HEK293 (cell line): Measurements from ENCODE around the gene ARHGEF37.
A peak's percentile ranks its signal among the peaks of the same experiment; 100 is the strongest.

ENCODE experiments used
- CTCF ChIA-PET: fragments of 350-600 bp; formaldehyde crosslinking; extraction: SDS; loops from one replicate; lab custom pipeline; 2021; ENCODE audit warnings: antibody characterized with exemption; lab: Yijun Ruan, JAX
- POLR2A ChIA-PET: fragments of 300-600 bp; formaldehyde crosslinking; extraction: SDS; loops from one replicate; lab custom pipeline; 2020; ENCODE audit warnings: antibody characterized with exemption, inconsistent platforms; lab: Yijun Ruan, JAX
- H3K27ac ChIP-seq: fragments of 200-500 bp; sonication (Bioruptor generic); 2 replicates; pipeline ENCODE4 v1.5.1; 2014; ENCODE audit warnings: low read depth, low read length, control low read depth, inconsistent platforms; ENCODE audit errors: extremely low read depth
- H3K36me3 ChIP-seq, 2 experiments: fragments of 200-500 bp in 1 of 2; sonication (Bioruptor generic) in 1 of 2; 1 replicate in 1 of 2; 2 replicates in 1 of 2; pipeline ENCODE4 v1.5.1; 2014 to 2017; ENCODE audit warnings: inconsistent platforms in 2 of 2, low read length in 2 of 2; ENCODE audit not compliant: control insufficient read depth in 2 of 2, insufficient read depth in 1 of 2
- H3K4me1 ChIP-seq: fragments of 200-500 bp; sonication (Bioruptor generic); 2 replicates; pipeline ENCODE4 v1.5.1; 2014; ENCODE audit warnings: mild to moderate bottlenecking, low read length, inconsistent platforms; ENCODE audit not compliant: control insufficient read depth, insufficient read depth
- H3K4me3 ChIP-seq: 2 replicates; pipeline ENCODE4 v1.5.1; 2011; ENCODE audit warnings: low read depth, mild to moderate bottlenecking, control low read depth, low read length, moderate library complexity
- H3K9me3 ChIP-seq: fragments of 200-500 bp; sonication (Bioruptor generic); 2 replicates; pipeline ENCODE4 v1.5.1; 2014; ENCODE audit warnings: low read depth, low read length, inconsistent platforms; ENCODE audit not compliant: control insufficient read depth, insufficient read depth
- HIC1 ChIP-seq: fragments of 450-650 bp; formaldehyde crosslinking; IDR thresholded peaks from 2 replicates; pipeline ENCODE4 v1.5.1; 2016; ENCODE audit warnings: missing biosample characterization, missing genetic modification characterization
- HOXA7 ChIP-seq: sonication (generic); formaldehyde crosslinking; IDR thresholded peaks from 2 replicates; pipeline ENCODE4 v1.8.1; 2022; ENCODE audit warnings: missing genetic modification reagents, borderline replicate concordance
- PRDM1 ChIP-seq: fragments of 450-650 bp; formaldehyde crosslinking; IDR thresholded peaks from 2 replicates; pipeline ENCODE4; 2016; ENCODE audit warnings: missing biosample characterization, missing genetic modification characterization
- SP3 ChIP-seq: fragments of 450-650 bp; formaldehyde crosslinking; IDR thresholded peaks from 2 replicates; pipeline ENCODE4 v1.5.1; 2016; ENCODE audit warnings: missing biosample characterization, missing genetic modification characterization
- SP7 ChIP-seq: fragments of 450-650 bp; formaldehyde crosslinking; IDR thresholded peaks from 2 replicates; pipeline ENCODE4 v1.5.1; 2016; ENCODE audit warnings: missing biosample characterization, missing genetic modification characterization
- ZBTB17 ChIP-seq: fragments of 450-650 bp; formaldehyde crosslinking; IDR thresholded peaks from 2 replicates; pipeline ENCODE4 v1.5.1; 2016; ENCODE audit warnings: missing biosample characterization, missing genetic modification characterization
- ZBTB6 ChIP-seq: fragments of 450-650 bp; formaldehyde crosslinking; IDR thresholded peaks from 2 replicates; pipeline ENCODE4 v1.5.1; 2017; ENCODE audit warnings: missing biosample characterization, missing genetic modification characterization
- ZEB2 ChIP-seq: fragments of 450-650 bp; formaldehyde crosslinking; IDR thresholded peaks from 2 replicates; pipeline ENCODE4 v1.5.1; 2016; ENCODE audit warnings: missing biosample characterization, missing genetic modification characterization
- ZNF16 ChIP-seq: fragments of 450-650 bp; formaldehyde crosslinking; IDR thresholded peaks from 2 replicates; pipeline ENCODE4 v1.5.1; 2016; ENCODE audit warnings: low read depth, missing biosample characterization, missing genetic modification characterization
- ZNF335 ChIP-seq: fragments of 450-650 bp; formaldehyde crosslinking; conservative IDR thresholded peaks from 2 replicates; pipeline ENCODE4 v1.5.1; 2016; ENCODE audit warnings: missing biosample characterization, missing genetic modification characterization
- ZNF366 ChIP-seq: fragments of 450-650 bp; formaldehyde crosslinking; conservative IDR thresholded peaks from 2 replicates; pipeline ENCODE4 v1.5.1; 2016; ENCODE audit warnings: missing biosample characterization, missing genetic modification characterization
- ZNF529 ChIP-seq: fragments of 450-650 bp; formaldehyde crosslinking; IDR thresholded peaks from 2 replicates; pipeline ENCODE4 v1.5.1; 2017; ENCODE audit warnings: missing genetic modification characterization, missing biosample characterization; ENCODE audit not compliant: insufficient replicate concordance
- ZNF629 ChIP-seq: fragments of 450-650 bp; formaldehyde crosslinking; IDR thresholded peaks from 2 replicates; pipeline ENCODE4 v1.5.1; 2017; ENCODE audit warnings: missing biosample characterization, missing genetic modification characterization
- ZNF654 ChIP-seq: fragments of 450-650 bp; formaldehyde crosslinking; IDR thresholded peaks from 2 replicates; pipeline ENCODE4 v1.5.1; 2016; ENCODE audit warnings: low read depth, missing biosample characterization, missing genetic modification characterization
- ZNF660 ChIP-seq: fragments of 450-650 bp; IDR thresholded peaks from 2 replicates; pipeline ENCODE4 v1.5.1; 2018; ENCODE audit warnings: missing biosample characterization, mild to moderate bottlenecking, missing genetic modification characterization
- ZNF707 ChIP-seq: fragments of 450-650 bp; formaldehyde crosslinking; IDR thresholded peaks from 2 replicates; pipeline ENCODE4 v1.5.1; 2016; ENCODE audit warnings: missing biosample characterization, missing genetic modification characterization
- ZNF830 ChIP-seq: fragments of 450-650 bp; IDR thresholded peaks from 2 replicates; pipeline ENCODE4 v1.5.0; 2018; ENCODE audit warnings: missing biosample characterization, missing genetic modification characterization, low read depth, mild to moderate bottlenecking, moderate library complexity
- ZXDB ChIP-seq: fragments of 450-650 bp; formaldehyde crosslinking; IDR thresholded peaks from 2 replicates; pipeline ENCODE4 v1.5.1; 2016; ENCODE audit warnings: missing biosample characterization, missing genetic modification characterization
- TF ChIP-seq, protein P1 (sequence below): fragments of 450-650 bp; formaldehyde crosslinking; IDR thresholded peaks from 2 replicates; pipeline ENCODE4 v1.5.1; 2016; ENCODE audit warnings: missing biosample characterization, missing genetic modification characterization
- TF ChIP-seq, protein P2 (sequence below): fragments of 450-650 bp; IDR thresholded peaks from 2 replicates; pipeline ENCODE4 v1.5.1; 2018; ENCODE audit warnings: missing biosample characterization, mild to moderate bottlenecking, missing genetic modification characterization

Gene ARHGEF37

GRCh38 chr5:149561848-149562247 is 19.4 kb upstream of the ARHGEF37 start:
- no peak overlapping the region; the same call in 1 of the 2 replicates for H3K27ac ChIP-seq
- H3K4me3 ChIP-seq: no peak overlapping the region
- TF ChIP-seq ZNF335: peak; percentile 54; the same call in 1 of the 2 replicates
- peak; percentile 21; the same call in 1 of the 2 replicates for TF ChIP-seq ZBTB6 (tag by site-specific recombination)
- TF ChIP-seq SP3 (tag by site-specific recombination): 0 out of 2 replicates have a peak, but pooled peaks have one; percentile 16
- TF ChIP-seq, protein P1, sequence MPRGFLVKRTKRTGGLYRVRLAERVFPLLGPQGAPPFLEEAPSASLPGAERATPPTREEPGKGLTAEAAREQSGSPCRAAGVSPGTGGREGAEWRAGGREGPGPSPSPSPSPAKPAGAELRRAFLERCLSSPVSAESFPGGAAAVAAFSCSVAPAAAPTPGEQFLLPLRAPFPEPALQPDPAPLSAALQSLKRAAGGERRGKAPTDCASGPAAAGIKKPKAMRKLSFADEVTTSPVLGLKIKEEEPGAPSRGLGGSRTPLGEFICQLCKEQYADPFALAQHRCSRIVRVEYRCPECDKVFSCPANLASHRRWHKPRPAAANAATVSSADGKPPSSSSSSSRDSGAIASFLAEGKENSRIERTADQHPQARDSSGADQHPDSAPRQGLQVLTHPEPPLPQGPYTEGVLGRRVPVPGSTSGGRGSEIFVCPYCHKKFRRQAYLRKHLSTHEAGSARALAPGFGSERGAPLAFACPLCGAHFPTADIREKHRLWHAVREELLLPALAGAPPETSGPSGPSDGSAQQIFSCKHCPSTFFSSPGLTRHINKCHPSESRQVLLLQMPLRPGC (tag by site-specific recombination): peak; percentile 86
- TF ChIP-seq ZNF654: no peak
- TF ChIP-seq, protein P2, sequence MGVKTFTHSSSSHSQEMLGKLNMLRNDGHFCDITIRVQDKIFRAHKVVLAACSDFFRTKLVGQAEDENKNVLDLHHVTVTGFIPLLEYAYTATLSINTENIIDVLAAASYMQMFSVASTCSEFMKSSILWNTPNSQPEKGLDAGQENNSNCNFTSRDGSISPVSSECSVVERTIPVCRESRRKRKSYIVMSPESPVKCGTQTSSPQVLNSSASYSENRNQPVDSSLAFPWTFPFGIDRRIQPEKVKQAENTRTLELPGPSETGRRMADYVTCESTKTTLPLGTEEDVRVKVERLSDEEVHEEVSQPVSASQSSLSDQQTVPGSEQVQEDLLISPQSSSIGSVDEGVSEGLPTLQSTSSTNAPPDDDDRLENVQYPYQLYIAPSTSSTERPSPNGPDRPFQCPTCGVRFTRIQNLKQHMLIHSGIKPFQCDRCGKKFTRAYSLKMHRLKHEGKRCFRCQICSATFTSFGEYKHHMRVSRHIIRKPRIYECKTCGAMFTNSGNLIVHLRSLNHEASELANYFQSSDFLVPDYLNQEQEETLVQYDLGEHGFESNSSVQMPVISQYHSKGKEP: no peak
- TF ChIP-seq ZXDB: 0 out of 2 replicates have a peak, but pooled peaks have one; percentile 52
- TF ChIP-seq ZNF707 (tag by site-specific recombination): no peak
- TF ChIP-seq HOXA7 (CRISPR knock-in tag): no peak
- TF ChIP-seq ZNF16 (tag by site-specific recombination): no peak
- TF ChIP-seq ZBTB17: peak; percentile 70
- 0 out of 2 replicates have a peak, but pooled peaks have one; percentile 27 for TF ChIP-seq PRDM1 (tag by site-specific recombination)
- TF ChIP-seq ZNF660 (tag by site-specific recombination): peak; percentile 88
- TF ChIP-seq HIC1 (tag by site-specific recombination): peak; percentile 59; the same call in 1 of the 2 replicates
- TF ChIP-seq ZEB2 (tag by site-specific recombination): peak; percentile 84
- TF ChIP-seq ZNF629 (tag by site-specific recombination): peak; percentile 48
- no peak for TF ChIP-seq ZNF830 (tag by site-specific recombination)
- TF ChIP-seq ZNF366 (tag by site-specific recombination): peak; percentile 69
- no peak for TF ChIP-seq ZNF529 (tag by site-specific recombination)
- TF ChIP-seq SP7: peak; percentile 58
- TF ChIP-seq, all 188 proteins: peak for 13
- Histone ChIP-seq H3K9me3 (no peaks in the 10 kb centered on the region), H3K36me3 (no peaks in the 10 kb centered on the region; a peak in 1 of 3 replicates), H3K4me1 (peaks cover 8% of the 10 kb centered on the region; the same call in 1 of the 2 replicates)
- ChIA-PET CTCF (interaction anchor here (0.6 to 4.7 kb wide), 12 partner anchors 10 to 244 kb away, joined by 3 to 54 read pairs (median 9); partner anchors contain the start of gene CSNK1A1), POLR2A (interaction anchor here (1.1 to 3.5 kb wide), 3 partner anchors 11 to 119 kb away, joined by 3 to 28 read pairs (median 3); partner anchors contain the start of gene CSNK1A1)
